Glutamatergic neuron (in vitro differentiated cells): ENCODE data around the gene ZNF799. TPM values are rescaled to one million over a fixed set of nuclear protein-coding genes. Genes with fewer than 3 reads are reported as not detected.
"Not testable (repeated sequence)": the region's sequence is repeated elsewhere in the genome, so short reads cannot be mapped to it uniquely, and the experiment has no call there.

Source experiments
- DNase-seq: peaks from one replicate; pipeline ENCODE4 v3.0.0; 2022
- H3K27ac Mint-ChIP-seq: one replicate; pipeline ENCODE4 v1.8.0; 2020; ENCODE audit warnings: mild to moderate bottlenecking, mixed read lengths, inconsistent platforms; ENCODE audit not compliant: unreplicated experiment
- H3K27me3 Mint-ChIP-seq: one replicate; pipeline ENCODE4 v1.8.0; 2020; ENCODE audit warnings: mild to moderate bottlenecking, moderate library complexity, mixed read lengths, inconsistent platforms; ENCODE audit not compliant: unreplicated experiment
- H3K36me3 Mint-ChIP-seq: one replicate; pipeline ENCODE4 v1.8.0; 2020; ENCODE audit warnings: mild to moderate bottlenecking, mixed read lengths, inconsistent platforms; ENCODE audit not compliant: unreplicated experiment
- H3K4me1 Mint-ChIP-seq: one replicate; pipeline ENCODE4 v1.8.0; 2020; ENCODE audit warnings: mild to moderate bottlenecking, low read depth, mixed read lengths, inconsistent platforms; ENCODE audit not compliant: unreplicated experiment
- H3K4me3 Mint-ChIP-seq: one replicate; pipeline ENCODE4 v1.8.0; 2020; ENCODE audit warnings: mild to moderate bottlenecking, mixed read lengths, inconsistent platforms; ENCODE audit not compliant: unreplicated experiment
- H3K9me3 Mint-ChIP-seq: one replicate; pipeline ENCODE4 v1.8.0; 2020; ENCODE audit warnings: mild to moderate bottlenecking, moderate library complexity, mixed read lengths, inconsistent platforms; ENCODE audit not compliant: unreplicated experiment
- long read RNA-seq: library from polyadenylated mRNA; unstranded; transcript quantifications from one replicate; pipeline ENCODE4 v2.0.0, GENCODE V29; 2020; ENCODE audit not compliant: unreplicated experiment
- total RNA-seq: library from RNA; stranded (reverse); fragmentation: NEBNext Ultra II Directional; extraction: Animal tissue kit (Norgen Biotek cat#: 25700); gene quantifications from one replicate; pipeline ENCODE4 v1.2.1, GENCODE V29; 2021; ENCODE audit not compliant: unreplicated experiment
- TF ChIP-seq, protein P1 (sequence below): fragments of 200-600 bp; sonication (generic); IDR thresholded peaks from one replicate; pipeline ENCODE4 v1.5.0; 2021; ENCODE audit not compliant: partially characterized antibody, unreplicated experiment

ZNF799 gene
- total RNA-seq, result 2.6 TPM
- long read RNA-seq, result 0 reads

DNA sequence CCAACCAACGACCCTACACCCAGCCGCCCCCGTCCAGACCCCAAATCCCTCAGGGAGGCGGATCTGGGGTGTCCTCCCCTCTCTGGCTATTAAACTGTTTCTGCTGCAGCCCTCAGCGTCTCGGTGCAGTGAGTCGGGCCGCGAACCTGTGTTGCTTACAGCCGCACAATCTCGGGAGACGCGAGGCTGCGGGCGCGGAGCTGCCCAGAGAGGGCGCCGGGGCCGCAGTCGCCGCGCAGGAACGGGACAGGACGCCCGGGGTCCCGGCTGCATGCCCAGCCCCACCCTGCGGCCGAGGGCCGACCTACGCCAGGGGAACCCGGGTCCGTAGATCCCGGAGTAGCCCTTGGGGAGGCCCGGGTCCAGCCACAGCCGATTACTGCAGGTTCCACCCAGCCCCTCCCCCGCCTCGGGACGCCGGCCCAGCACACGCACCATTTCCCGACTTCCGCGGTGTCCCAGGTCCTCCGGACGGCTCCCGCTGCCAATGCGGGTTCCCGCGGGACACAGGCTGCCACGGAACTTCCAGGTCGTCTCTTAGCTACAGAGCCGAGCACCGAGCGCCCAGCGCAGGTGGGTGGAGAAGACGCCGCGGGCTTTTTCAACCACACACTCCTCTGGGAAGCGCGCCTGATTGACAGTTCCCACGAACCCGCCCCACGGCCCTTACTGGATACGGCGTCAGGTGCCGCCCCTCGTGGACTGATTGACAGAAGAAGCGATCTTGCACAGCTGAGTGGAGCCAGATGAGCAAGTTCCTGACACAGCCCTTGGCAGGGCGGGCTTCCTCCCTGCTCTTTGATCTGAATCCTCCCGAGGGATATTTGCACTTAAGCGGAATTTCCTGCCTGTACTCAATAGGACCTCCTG, at the start of gene ZNF799:
ZNF799 (minus strand) TSS at position 639 of the 870 bp plus-strand sequence; CDS start at position 438, 201 bp downstream.
- Mint-ChIP-seq H3K9me3 (peaks cover 10% of the 10 kb centered on the region), H3K27ac (peak within 1 kb of the TSS; percentile 79), H3K27me3 (peaks cover 3% of the 10 kb centered on the region), H3K4me1 (peaks cover 3% of the 10 kb centered on the region), H3K36me3 (no peaks in the 10 kb centered on the region), H3K4me3 (peak within 1 kb of the TSS; percentile 86)
- TF ChIP-seq, protein P1, sequence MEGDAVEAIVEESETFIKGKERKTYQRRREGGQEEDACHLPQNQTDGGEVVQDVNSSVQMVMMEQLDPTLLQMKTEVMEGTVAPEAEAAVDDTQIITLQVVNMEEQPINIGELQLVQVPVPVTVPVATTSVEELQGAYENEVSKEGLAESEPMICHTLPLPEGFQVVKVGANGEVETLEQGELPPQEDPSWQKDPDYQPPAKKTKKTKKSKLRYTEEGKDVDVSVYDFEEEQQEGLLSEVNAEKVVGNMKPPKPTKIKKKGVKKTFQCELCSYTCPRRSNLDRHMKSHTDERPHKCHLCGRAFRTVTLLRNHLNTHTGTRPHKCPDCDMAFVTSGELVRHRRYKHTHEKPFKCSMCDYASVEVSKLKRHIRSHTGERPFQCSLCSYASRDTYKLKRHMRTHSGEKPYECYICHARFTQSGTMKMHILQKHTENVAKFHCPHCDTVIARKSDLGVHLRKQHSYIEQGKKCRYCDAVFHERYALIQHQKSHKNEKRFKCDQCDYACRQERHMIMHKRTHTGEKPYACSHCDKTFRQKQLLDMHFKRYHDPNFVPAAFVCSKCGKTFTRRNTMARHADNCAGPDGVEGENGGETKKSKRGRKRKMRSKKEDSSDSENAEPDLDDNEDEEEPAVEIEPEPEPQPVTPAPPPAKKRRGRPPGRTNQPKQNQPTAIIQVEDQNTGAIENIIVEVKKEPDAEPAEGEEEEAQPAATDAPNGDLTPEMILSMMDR, result no peak
- DNase-seq, result peak; percentile 93

GRCh38 chr19:12450844-12451243, 49.8 kb upstream of the ZNF799 start:
- Mint-ChIP-seq H3K36me3 (peaks cover 21% of the 10 kb centered on the region), H3K4me3 (no peak overlapping the region), H3K4me1 (no peaks in the 10 kb centered on the region), H3K27ac (no peak overlapping the region), H3K9me3 (peaks cover 8% of the 10 kb centered on the region), H3K27me3 (no peaks in the 10 kb centered on the region)
- DNase-seq, result no peak
- TF ChIP-seq, protein P1, result no peak

DNA sequence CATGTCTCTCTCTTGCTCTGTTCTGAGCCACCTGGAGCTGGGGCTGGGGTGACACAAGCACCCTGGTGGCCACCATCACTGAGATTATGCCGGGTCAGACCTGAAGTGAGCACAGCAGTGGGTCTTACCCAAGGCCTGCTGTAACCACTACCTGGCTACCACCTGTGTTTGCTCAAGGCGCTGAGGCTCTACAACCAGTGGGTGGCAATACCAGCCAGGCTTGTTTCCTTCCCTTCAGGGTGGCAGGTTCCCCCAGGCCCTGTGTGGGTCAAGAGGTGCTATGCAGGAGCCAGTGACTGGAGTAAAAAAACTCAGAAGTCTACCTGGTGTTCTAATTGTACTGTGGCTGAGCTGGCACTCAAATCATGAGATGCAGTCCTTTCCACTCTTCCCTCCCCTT, 47.7 kb upstream of the ZNF799 start:
- H3K9me3 Mint-ChIP-seq, result peaks cover 11% of the 10 kb centered on the region
- DNase-seq, result no peak

GRCh38 chr19:12440541-12441316, 39.7 kb upstream of the ZNF799 start, which contains the start of gene ZNF443:
Gene ZNF443 (minus strand): TSS chr19:12441021. CDS start chr19:12440914, 107 bp downstream.
- Mint-ChIP-seq H3K36me3 (peaks cover 14% of the 10 kb centered on the region), H3K9me3 (peaks cover 10% of the 10 kb centered on the region), H3K4me3 (peak within 1 kb of the TSS; percentile 100), H3K27ac (peak within 1 kb of the TSS; percentile 98), H3K4me1 (peaks cover 2% of the 10 kb centered on the region), H3K27me3 (peaks cover 4% of the 10 kb centered on the region)
- peak; percentile 99 for DNase-seq
- TF ChIP-seq, protein P1, result no peak

More for the DNA sequence above, 47.7 kb upstream of the ZNF799 start:
- peaks cover 21% of the 10 kb centered on the region for H3K36me3 Mint-ChIP-seq
- no peaks in the 10 kb centered on the region for H3K27me3 Mint-ChIP-seq
- TF ChIP-seq, protein P1, result no peak
- H3K27ac Mint-ChIP-seq, result no peak overlapping the region
- H3K4me3 Mint-ChIP-seq, result no peak overlapping the region
- H3K4me1 Mint-ChIP-seq, result no peaks in the 10 kb centered on the region

GRCh38 chr19:12439686-12440540, 38.8 kb upstream of the ZNF799 start:
- Mint-ChIP-seq H3K27ac (peak overlapping the region; percentile 88), H3K36me3 (peaks cover 14% of the 10 kb centered on the region), H3K4me3 (peak overlapping the region; percentile 89)
- DNase-seq, H3K27me3 Mint-ChIP-seq, H3K9me3 Mint-ChIP-seq, H3K4me1 Mint-ChIP-seq: not testable (repeated sequence)

DNA sequence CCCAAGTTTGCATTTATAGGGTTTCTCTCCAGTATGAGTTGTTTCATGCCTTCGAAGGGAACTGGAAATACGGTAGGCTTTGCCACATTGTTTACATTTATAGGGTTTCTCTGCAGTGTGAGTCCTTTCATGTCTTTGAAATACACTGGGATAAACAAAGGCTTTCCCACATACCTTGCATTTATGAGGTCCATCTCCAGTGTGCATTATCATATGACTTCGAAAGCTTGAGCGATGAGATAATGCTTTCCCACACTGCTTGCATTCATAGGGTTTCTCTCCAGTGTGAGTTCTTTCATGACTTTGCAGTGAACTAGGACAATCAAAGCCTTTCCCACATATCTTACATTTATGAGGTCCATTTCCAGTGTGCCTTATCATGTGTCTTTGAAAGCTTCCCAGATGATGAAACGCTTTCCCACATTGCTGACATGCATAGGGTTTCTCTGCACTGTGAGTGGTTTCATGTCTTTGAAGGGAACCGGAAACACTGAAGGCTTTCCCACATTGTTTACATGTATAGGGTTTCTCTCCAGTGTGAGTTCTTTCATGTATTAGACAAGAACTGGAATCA, 29.7 kb upstream of the ZNF799 start:
- peaks cover 43% of the 10 kb centered on the region for H3K36me3 Mint-ChIP-seq
- H3K27ac Mint-ChIP-seq, H3K4me3 Mint-ChIP-seq, H3K27me3 Mint-ChIP-seq, H3K9me3 Mint-ChIP-seq, H3K4me1 Mint-ChIP-seq, DNase-seq: not testable (repeated sequence)
